H1 (cell line): Measurements from ENCODE around the gene CFAP74. TPM values are rescaled to one million over a fixed set of nuclear protein-coding genes. Genes with fewer than 3 reads are reported as not detected.

ENCODE experiments used
- CEBPB ChIP-seq: IDR thresholded peaks from 2 replicates; pipeline ENCODE4 v1.6.1; 2012; ENCODE audit warnings: low read depth, low read length
- CHD2 ChIP-seq: IDR thresholded peaks from 2 replicates; pipeline ENCODE4 v1.6.1; 2012; ENCODE audit warnings: low read length, improper control_type of control experiment
- CTBP2 ChIP-seq: IDR thresholded peaks from 2 replicates; pipeline ENCODE4 v1.7.0; 2011; ENCODE audit warnings: borderline replicate concordance, mild to moderate bottlenecking, moderate library complexity, mixed read lengths, low read length; ENCODE audit not compliant: insufficient read depth, insufficient read length
- EP300 ChIP-seq, 2 experiments: IDR thresholded peaks; 1 replicate in 1 of 2; 2 replicates in 1 of 2; pipeline ENCODE4 v1.6.1; 2011 to 2012; ENCODE audit warnings: low read depth in 2 of 2, low read length in 2 of 2, mild to moderate bottlenecking in 2 of 2, borderline replicate concordance in 1 of 2, inconsistent platforms in 1 of 2, moderate library complexity in 1 of 2
- FOSL1 ChIP-seq: IDR thresholded peaks from 2 replicates; pipeline ENCODE4 v1.6.1; 2011; ENCODE audit warnings: mild to moderate bottlenecking, low read depth, low read length, moderate library complexity; ENCODE audit not compliant: insufficient read depth
- GABPA ChIP-seq: IDR thresholded peaks from 2 replicates; pipeline ENCODE4 v1.6.1; 2011; ENCODE audit warnings: mild to moderate bottlenecking, low read length, moderate library complexity, borderline replicate concordance; ENCODE audit not compliant: insufficient read depth
- HDAC6 ChIP-seq: IDR thresholded peaks from one replicate; pipeline ENCODE4 v1.7.1; 2012; ENCODE audit warnings: low read depth, mild to moderate bottlenecking, inconsistent platforms, low read length, moderate library complexity
- JUN ChIP-seq: IDR thresholded peaks from 2 replicates; pipeline ENCODE4 v1.6.1; 2011; ENCODE audit warnings: low read depth, mild to moderate bottlenecking, improper control_type of control experiment, low read length
- KDM1A ChIP-seq: fragments of 200-600, 300-600 bp; sonication (generic); IDR thresholded peaks from 2 replicates; pipeline ENCODE4 v1.7.1; 2016; ENCODE audit warnings: mild to moderate bottlenecking, low read length, borderline replicate concordance
- POLR2AphosphoS5 ChIP-seq: IDR thresholded peaks from 2 replicates; pipeline ENCODE4 v1.6.1; 2011; ENCODE audit warnings: low read depth, low read length
- POU5F1 ChIP-seq: IDR thresholded peaks from 2 replicates; pipeline ENCODE4 v1.6.1; 2011; ENCODE audit warnings: low read depth, mild to moderate bottlenecking, low read length, moderate library complexity
- RAD21 ChIP-seq, 2 experiments: IDR thresholded peaks in 1 of 2; conservative IDR thresholded peaks in 1 of 2; 2 replicates each; pipeline ENCODE4 v1.6.1; 2011; ENCODE audit warnings: low read depth in 2 of 2, low read length in 2 of 2, improper control_type of control experiment in 1 of 2, inconsistent platforms in 1 of 2, mild to moderate bottlenecking in 1 of 2, moderate library complexity in 1 of 2
- RBBP5 ChIP-seq: IDR thresholded peaks from 2 replicates; pipeline ENCODE4 v1.7.1; 2012; ENCODE audit warnings: low read depth, mild to moderate bottlenecking, inconsistent platforms, low read length, moderate library complexity, borderline replicate concordance
- RXRA ChIP-seq: IDR thresholded peaks from 2 replicates; pipeline ENCODE4 v1.6.1; 2011; ENCODE audit warnings: low read depth, mild to moderate bottlenecking, low read length, moderate library complexity; ENCODE audit not compliant: insufficient read depth
- SIRT6 ChIP-seq: IDR thresholded peaks from one replicate; pipeline ENCODE4 v1.7.1; 2012; ENCODE audit warnings: low read length, inconsistent platforms
- SIX5 ChIP-seq: IDR thresholded peaks from 2 replicates; pipeline ENCODE4 v1.6.1; 2011; ENCODE audit warnings: mild to moderate bottlenecking, low read depth, low read length
- SUZ12 ChIP-seq: fragments of 200-600 bp; sonication (generic); IDR thresholded peaks from 2 replicates; pipeline ENCODE4 v1.6.1; 2012; ENCODE audit warnings: mild to moderate bottlenecking, inconsistent platforms, low read length, moderate library complexity, mixed read lengths
- TAF7 ChIP-seq: optimal IDR thresholded peaks from 2 replicates; pipeline ENCODE3; 2011; ENCODE audit warnings: low read depth, mild to moderate bottlenecking, inconsistent platforms, low read length, moderate library complexity, borderline replicate concordance
- TCF12 ChIP-seq: IDR thresholded peaks from 2 replicates; pipeline ENCODE4 v1.6.1; 2011; ENCODE audit warnings: low read depth, mild to moderate bottlenecking, low read length
- TEAD4 ChIP-seq: IDR thresholded peaks from 2 replicates; pipeline ENCODE4 v1.6.1; 2012; ENCODE audit warnings: low read depth, low read length, inconsistent platforms, mixed read lengths
- polyA plus RNA-seq, 7 experiments: library from polyadenylated mRNA; depleted of rRNA in 3 of 7; stranded (reverse) in 5 of 7; unstranded in 2 of 7; fragments of >200 nt in 5 of 7; fragments of 200-250 nt in 2 of 7; gene quantifications; 1 replicate in 5 of 7; 2 replicates in 1 of 7; 4 replicates in 1 of 7; pipeline versions ENCODE4 v1.2.1 to v1.2.3, GENCODE V29; 2011 to 2013; ENCODE audit warnings: missing spikeins in 2 of 7, mixed read lengths in 2 of 7
- total RNA-seq: library from RNA; stranded (reverse); fragmentation: NEBNext Ultra II Directional; extraction: Animal tissue kit (Norgen Biotek cat#: 25700); gene quantifications from 2 replicates; pipeline ENCODE4 v1.2.1, GENCODE V29; 2021
- TF ChIP-seq, protein P1 (sequence below): IDR thresholded peaks from 2 replicates; pipeline ENCODE4 v1.6.1; 2011; ENCODE audit warnings: low read depth, mild to moderate bottlenecking, low read length; ENCODE audit not compliant: insufficient read depth
- TF ChIP-seq, protein P2 (sequence below): IDR thresholded peaks from 2 replicates; pipeline ENCODE4 v1.6.1; 2011; ENCODE audit warnings: low read length, improper control_type of control experiment

Gene CFAP74
- total and polyA plus RNA-seq, 2 of the 8 experiments (the other 6 are each of a cell fraction or from before 2014, with no cell fraction given), result 0.09 to 0.20 TPM

DNA sequence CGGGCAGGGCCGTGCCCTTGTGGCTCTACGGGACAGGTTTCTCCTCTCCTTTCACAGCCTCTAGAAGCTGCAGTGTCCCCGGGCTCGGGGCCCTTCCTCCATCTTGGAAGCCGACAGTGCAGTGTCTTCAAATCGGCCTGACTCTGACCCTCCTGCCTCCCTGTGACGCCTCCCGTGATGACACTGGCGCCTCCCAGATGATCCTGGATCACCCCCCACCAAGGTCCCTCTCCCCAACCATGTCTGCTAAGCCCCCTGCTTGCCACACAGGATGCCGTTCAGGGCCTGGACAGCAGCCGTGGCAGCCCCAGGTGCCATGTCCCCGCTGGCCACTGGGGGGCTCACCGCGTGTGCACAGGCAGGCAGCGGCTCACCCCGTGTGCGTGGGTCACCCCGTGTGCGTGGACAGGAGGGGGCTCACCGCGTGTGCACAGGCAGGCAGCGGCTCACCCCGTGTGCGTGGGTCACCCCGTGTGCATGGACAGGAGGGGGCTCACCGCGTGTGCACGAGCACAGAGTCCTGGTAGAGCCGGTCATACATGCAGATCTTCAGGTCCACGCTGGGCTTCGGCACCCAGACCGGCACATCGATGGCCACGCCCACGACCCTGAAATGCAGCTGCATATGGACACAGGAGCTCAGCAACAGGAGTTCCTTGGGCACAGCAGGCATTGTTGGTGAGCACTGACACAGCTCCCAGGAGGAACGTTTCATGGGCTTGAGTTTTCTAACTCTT, 59.6 kb downstream of the CFAP74 start (continued):
- TF ChIP-seq GABPA (peak; percentile 62), EP300 (IDR thresholded peaks at IDR 0.05; ENCODE audit: borderline replicate concordance in 1 of 2, low read depth in 2 of 2, low read length in 2 of 2) (no peak), RAD21 (IDR thresholded peaks at IDR 0.05 in 1 of 2, conservative IDR thresholded peaks at IDR 0.05 in 1 of 2; ENCODE audit: low read depth in 2 of 2, low read length in 2 of 2) (peak; percentile 46 to 57), TAF7 (peak; percentile 32), JUN (no peak), CHD2 (no peak), TCF12 (no peak), CEBPB (no peak), SUZ12 (peak; percentile 34; the same call in 1 of the 2 replicates), CTBP2 (no peak), FOSL1 (0 out of 2 replicates have a peak, but pooled peaks have one; percentile 32), POU5F1 (no peak), RBBP5 (no peak), KDM1A (peak; percentile 57; the same call in 1 of the 2 replicates), RXRA (no peak), SIRT6 (no peak), TEAD4 (no peak), POLR2AphosphoS5 (no peak), SIX5 (no peak), HDAC6 (no peak)
- TF ChIP-seq, protein P1, sequence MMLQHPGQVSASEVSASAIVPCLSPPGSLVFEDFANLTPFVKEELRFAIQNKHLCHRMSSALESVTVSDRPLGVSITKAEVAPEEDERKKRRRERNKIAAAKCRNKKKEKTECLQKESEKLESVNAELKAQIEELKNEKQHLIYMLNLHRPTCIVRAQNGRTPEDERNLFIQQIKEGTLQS, result no peak
- TF ChIP-seq, protein P2, sequence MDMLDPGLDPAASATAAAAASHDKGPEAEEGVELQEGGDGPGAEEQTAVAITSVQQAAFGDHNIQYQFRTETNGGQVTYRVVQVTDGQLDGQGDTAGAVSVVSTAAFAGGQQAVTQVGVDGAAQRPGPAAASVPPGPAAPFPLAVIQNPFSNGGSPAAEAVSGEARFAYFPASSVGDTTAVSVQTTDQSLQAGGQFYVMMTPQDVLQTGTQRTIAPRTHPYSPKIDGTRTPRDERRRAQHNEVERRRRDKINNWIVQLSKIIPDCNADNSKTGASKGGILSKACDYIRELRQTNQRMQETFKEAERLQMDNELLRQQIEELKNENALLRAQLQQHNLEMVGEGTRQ, result no peak
